HG02588 (cell line): ENCODE measurements around the gene SOCS3.

Source experiments
- ATAC-seq: cut with Tn5 transposase; IDR thresholded peaks from one replicate; pipeline ENCODE4 v1.9.1; 2021; ENCODE audit warnings: mild to moderate bottlenecking, moderate library complexity; ENCODE audit not compliant: unreplicated experiment

The SOCS3 gene

DNA sequence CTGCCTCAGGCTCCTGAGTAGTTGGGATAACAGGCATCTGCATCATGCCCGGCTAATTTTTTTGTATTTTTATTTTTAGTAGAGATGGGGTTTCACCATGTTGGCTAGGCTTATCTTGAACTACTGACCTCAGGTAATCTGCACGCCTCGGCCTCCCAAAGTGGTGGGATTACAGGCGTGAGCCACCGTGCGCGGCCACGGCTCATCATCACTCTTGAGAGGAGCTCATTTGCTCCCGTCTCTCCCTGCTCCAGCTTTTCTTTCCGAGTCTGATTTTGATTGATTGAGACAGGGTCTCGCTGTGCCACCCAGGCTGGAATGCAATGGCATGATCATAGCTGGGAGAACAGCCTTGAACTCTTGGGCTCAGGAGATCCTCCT is 31.2 kb upstream of the SOCS3 start:
- ATAC-seq: no peak

GRCh38 chr17:78390241-78391050 is 30.6 kb upstream of the SOCS3 start:
- no peak for ATAC-seq

- ATAC-seq: no peak
These were observed 28.4 kb upstream of the SOCS3 start for GRCh38 chr17:78387977-78388941.

DNA sequence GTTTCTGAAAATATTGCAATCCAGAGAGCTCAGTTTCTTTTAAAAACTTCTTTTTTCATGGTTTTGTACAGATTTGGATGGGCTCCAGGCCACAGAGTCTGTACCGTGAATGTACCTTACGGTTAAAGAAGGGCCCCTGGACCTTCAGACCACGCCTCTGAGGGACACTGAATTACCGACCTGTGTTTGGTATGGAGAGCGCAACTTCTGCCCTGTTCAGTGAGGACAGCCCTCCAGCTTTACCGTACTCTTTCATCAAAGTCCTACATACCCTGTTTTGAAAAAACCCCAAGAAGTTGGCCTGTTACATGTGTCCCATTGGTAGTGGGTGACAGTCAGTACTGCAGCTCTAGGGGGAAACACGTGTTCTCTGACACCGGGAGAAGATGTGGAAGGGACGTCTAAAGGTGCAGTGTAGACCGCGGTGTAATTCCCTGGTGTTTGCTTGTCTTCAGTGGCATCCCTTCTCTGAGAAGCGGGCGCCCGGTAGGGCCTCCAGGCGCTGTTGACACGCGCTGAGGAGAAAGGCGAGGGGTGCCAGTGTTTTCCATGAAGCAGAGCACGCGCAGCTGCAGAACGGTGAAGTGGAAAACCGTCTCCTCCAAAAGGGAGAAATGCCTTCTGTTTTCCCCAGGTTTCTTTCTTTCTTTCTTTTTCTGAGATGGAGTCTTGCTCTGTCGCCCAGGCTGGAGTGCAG is 24.8 kb upstream of the SOCS3 start:
- peak; percentile 12 for ATAC-seq

GRCh38 chr17:78383725-78384471 is 24.0 kb upstream of the SOCS3 start:
- peak; percentile 33 for ATAC-seq

DNA sequence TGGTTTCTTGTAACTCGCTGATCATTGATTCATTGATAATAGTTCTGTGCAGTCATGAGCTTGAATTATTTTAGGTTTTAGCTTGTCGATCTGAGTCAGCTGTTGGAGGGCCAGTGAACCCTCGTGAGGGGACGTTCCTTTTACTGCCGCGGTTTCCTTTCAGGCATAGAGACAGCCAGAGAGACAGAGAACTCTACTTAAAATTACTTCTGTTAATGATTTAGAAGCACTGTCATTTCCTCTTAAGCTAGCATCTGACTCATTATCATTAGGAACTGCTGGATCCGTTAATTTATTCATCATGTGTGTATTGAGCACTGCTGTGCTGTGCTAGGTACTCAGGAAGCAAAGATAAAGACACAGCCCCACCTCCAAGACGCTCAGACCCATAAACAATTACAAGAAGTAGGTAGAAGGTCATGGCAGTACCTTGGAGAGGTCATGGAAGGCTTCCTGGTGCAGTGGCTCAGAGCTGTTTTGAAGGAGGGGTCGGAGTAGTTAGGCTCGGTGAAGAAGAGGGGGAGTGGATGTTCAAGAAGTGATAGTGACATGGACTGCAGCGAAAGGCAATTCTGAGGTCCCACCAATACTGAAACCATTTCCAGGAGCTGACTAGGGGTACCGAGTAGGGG is 21.8 kb upstream of the SOCS3 start:
- ATAC-seq: no peak

GRCh38 chr17:78380370-78380769 is 20.5 kb upstream of the SOCS3 start:
- ATAC-seq: no peak

DNA sequence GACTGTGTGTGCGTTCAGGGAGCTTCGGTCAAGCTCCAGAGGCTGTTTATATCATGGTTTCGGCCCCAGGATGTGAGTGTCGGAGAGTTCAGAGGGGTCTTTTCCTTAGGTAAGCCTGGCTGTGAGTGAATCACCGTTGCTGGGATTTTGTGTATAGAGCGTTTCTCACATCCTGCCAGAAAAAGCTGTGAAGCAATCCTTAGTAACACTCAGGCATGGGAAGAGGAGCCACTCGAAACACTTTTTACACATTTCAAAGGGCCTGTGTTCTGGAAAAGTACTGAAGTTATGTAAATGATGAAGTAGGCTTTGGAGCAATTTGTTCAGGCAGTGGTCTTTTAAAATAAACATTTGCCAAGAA is 19.2 kb upstream of the SOCS3 start:
- no peak for ATAC-seq

GRCh38 chr17:78378225-78379130 is 18.6 kb upstream of the SOCS3 start, which contains the start of gene PGS1:
Gene PGS1, plus strand, starts transcription at chr17:78378649. Its CDS starts 17 bp downstream, at chr17:78378666.
- no peak for ATAC-seq

DNA sequence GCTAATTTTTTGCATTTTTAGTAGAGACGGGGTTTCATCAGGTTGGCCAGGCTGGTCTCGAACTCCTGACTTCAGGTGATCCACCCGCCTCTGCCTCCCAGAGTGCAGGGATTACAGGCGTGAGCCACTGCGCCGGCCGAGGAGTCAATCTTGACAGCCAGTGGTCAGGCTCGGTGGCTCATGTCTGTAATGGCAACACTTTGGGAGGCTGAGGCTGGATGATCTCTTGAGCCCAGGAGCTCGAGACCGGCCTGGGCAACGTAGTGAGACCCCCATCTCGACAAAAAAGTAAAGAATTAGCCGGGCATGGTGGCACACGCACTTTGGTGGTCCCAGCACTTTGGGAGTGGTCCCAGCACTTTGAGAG is 18.0 kb upstream of the SOCS3 start:
- no peak for ATAC-seq

GRCh38 chr17:78376161-78376560 is 16.3 kb upstream of the SOCS3 start:
- no peak for ATAC-seq

DNA sequence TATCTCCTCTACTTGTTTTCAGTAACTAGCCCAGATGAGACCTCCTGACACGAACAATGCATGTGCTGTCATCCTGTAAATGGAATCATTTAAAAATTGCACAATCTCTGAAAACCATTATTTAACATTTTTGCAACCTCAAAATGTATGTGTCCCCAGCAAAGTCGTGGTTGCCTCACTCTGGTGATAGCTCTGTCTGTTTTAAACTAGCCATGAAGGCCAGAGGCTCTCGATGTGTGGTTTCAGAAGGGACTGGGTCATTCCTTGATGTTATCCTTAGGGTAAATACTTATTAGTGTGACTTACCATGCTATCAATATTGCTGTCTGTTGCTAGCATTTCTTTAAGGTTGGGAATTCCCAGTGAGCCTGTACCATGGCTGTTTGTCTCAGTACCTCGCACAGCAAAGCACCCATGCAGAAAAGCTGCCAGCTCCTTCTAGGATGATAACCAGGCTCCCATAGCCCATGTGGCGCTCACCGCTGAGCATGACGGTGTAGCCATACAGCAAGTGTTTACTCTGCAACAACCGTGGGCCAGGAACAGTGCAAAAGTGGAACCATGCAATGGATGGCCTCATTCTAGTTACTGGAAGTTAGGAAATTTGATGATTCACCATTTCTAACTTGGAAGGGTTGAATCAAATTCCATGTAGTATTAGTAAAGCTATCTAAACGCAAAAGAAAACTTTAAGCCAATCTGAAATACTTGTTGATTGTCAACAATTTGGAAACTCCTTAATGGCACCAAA is 15.7 kb upstream of the SOCS3 start:
- no peak for ATAC-seq

DNA sequence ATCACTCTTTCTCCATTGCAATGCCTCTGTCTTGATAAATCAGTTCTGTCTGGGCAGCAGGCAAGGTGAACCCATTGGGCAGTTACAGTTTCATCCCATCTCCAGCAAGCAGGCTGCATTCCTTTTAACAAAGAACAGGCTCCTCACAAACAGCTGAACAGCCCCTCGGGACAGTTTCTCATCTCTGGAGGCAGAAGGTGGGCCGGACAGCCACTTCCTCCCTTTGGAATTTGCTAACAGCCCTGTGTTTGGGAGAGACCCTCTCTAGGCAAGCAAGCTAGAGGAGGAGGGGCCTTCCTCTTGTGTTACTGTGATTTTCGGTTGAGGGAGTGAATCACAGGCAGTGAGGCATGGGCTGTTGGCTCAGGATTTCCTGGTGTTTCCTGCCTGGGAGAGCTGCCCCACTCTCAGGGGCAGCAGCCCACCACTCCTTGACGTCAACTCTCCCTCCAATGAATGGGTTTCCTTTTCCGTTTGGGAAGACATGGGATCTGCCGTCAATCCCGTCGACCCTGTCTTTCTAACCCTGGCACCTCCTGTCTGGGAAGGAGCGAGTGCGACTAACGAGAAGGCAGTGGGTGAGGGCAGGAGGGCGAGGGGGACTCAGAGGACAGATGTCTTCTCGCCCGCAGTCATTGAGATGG is 14.9 kb upstream of the SOCS3 start:
- no peak for ATAC-seq

- ATAC-seq: no peak
These were observed 14.3 kb upstream of the SOCS3 start for GRCh38 chr17:78374189-78374588.

GRCh38 chr17:78372841-78373240 is 13.0 kb upstream of the SOCS3 start:
- ATAC-seq: no peak

DNA sequence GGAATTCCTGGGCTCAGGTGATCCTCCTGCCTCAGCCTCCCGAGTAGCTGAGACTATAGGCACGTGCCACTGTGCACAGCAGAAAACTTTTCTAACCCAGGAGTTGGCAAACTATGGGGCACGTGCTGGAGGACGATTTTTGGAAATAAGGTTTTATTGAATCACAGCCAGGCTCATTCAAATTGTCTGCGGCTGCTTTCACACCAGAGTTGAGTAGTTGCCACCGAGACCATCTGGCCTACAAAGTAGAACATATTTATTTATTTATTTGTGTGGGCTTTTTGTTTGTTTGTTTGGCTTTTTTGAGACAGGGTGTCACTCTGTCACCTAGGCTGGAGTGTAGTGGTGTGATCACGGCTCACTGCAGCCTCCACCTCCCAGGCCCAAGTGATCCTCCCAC is 11.2 kb upstream of the SOCS3 start:
- no peak for ATAC-seq

- ATAC-seq: no peak
These were observed 10.0 kb upstream of the SOCS3 start for GRCh38 chr17:78369791-78370381.
